Stimulated activated CD8-positive, alpha-beta memory T cell treated with anti-CD3 and anti-CD28 coated beads, Interleukin-2, amount 100 ng/mL, for 1 hour (primary cell): ENCODE measurements around the gene RSF1.

Experiments used
- DNase-seq, 2 donors: peaks; one replicate each; pipeline ENCODE4 v3.0.0-alpha.2; 2020; ENCODE audit warnings: low read depth in 2 of 2

RSF1 gene

GRCh38 chr11:77813256-77813655 lies 7.3 kb downstream of the RSF1 start:
- DNase-seq: no peak

- no peak for DNase-seq
Observed at GRCh38 chr11:77806993-77807392, 13.5 kb downstream of the RSF1 start.

- no peak for DNase-seq
Observed at GRCh38 chr11:77806415-77806814, 14.1 kb downstream of the RSF1 start.

GRCh38 chr11:77801477-77801876 lies 19.0 kb downstream of the RSF1 start:
- no peak for DNase-seq

- no peak for DNase-seq
Observed at GRCh38 chr11:77800449-77800848, 20.1 kb downstream of the RSF1 start.

- DNase-seq: no peak
Observed at GRCh38 chr11:77799338-77799737, 21.2 kb downstream of the RSF1 start.

- no peak for DNase-seq
Observed at GRCh38 chr11:77793972-77794371, 26.6 kb downstream of the RSF1 start.

- DNase-seq: no peak
Observed at GRCh38 chr11:77791301-77791700, 29.2 kb downstream of the RSF1 start.

GRCh38 chr11:77789731-77790476 lies 30.6 kb downstream of the RSF1 start:
- no peak for DNase-seq

GRCh38 chr11:77789061-77789730 lies 31.3 kb downstream of the RSF1 start:
- DNase-seq: no peak

GRCh38 chr11:77784572-77784971 lies 36.0 kb downstream of the RSF1 start:
- DNase-seq: no peak

- DNase-seq: no peak
Observed at GRCh38 chr11:77783025-77783424, 37.5 kb downstream of the RSF1 start.

GRCh38 chr11:77779935-77780334 lies 40.6 kb downstream of the RSF1 start:
- no peak for DNase-seq

- no peak for DNase-seq
Observed at GRCh38 chr11:77778549-77778948, 42.0 kb downstream of the RSF1 start.

- no peak for DNase-seq
Observed at GRCh38 chr11:77778118-77778517, 42.4 kb downstream of the RSF1 start.

- no peak for DNase-seq
Observed at GRCh38 chr11:77776455-77776854, 44.1 kb downstream of the RSF1 start.

GRCh38 chr11:77775936-77776335 lies 44.6 kb downstream of the RSF1 start:
- no peak for DNase-seq

- DNase-seq: no peak
Observed at GRCh38 chr11:77771135-77771534, 49.4 kb downstream of the RSF1 start.

- DNase-seq: no peak
Observed at GRCh38 chr11:77770629-77771028, 49.9 kb downstream of the RSF1 start.

- DNase-seq: no peak
Observed at GRCh38 chr11:77762426-77762825, 58.1 kb downstream of the RSF1 start.

GRCh38 chr11:77761491-77761890 lies 59.0 kb downstream of the RSF1 start:
- no peak for DNase-seq

- no peak for DNase-seq
Observed at GRCh38 chr11:77758331-77758730, 62.2 kb downstream of the RSF1 start.

- no peak for DNase-seq
Observed at GRCh38 chr11:77753230-77753629, 67.3 kb downstream of the RSF1 start.

- no peak for DNase-seq
Observed at GRCh38 chr11:77752516-77752915, 68.0 kb downstream of the RSF1 start.
